ENCODE measurements around the gene TBX6. TPM values are rescaled to one million over a fixed set of nuclear protein-coding genes. Genes with fewer than 3 reads are reported as not detected.

TBX6 gene
- total and polyA plus RNA-seq, 12 donors = 0.28 to 1.7 (median 0.57) TPM

GRCh38 chr16:30087181-30087898 is 4.4 kb downstream of the TBX6 start:
- Histone ChIP-seq H3K27ac (peak overlapping the region in 2 of 10 donors; percentile 41 to 65), H3K4me3 (no peak overlapping the region), H3K36me3 (peaks cover 0 to 40% (median 15%) of the 10 kb centered on the region in 9 donors), H3K9me3 (no peaks in the 10 kb centered on the region), H3K4me1 (peaks cover 0 to 62% (median 13%) of the 10 kb centered on the region in 9 donors), H3K27me3 (no peaks in the 10 kb centered on the region)
- ATAC-seq (no peak), DNase-seq (no peak)
- WGBS, 2 donors = 86 to 90% methylated on average over 11 of the region's 11 CpGs
- TF ChIP-seq CTCF (IDR thresholded peaks at IDR 0.05) = no peak
- intact Hi-C loops (cut with DNase I) = no loop called here

- DNase-seq = no peak
- H3K36me3 ChIP-seq = peaks cover 0 to 49% (median 16%) of the 10 kb centered on the region in 9 donors
- H3K4me3 ChIP-seq = no peak overlapping the region
- WGBS, 2 donors = 78 to 80% methylated on average over 27 of the region's 27 CpGs
- TF ChIP-seq CTCF (IDR thresholded peaks at IDR 0.05) = no peak
- no peaks in the 10 kb centered on the region for H3K27me3 ChIP-seq
- H3K9me3 ChIP-seq = no peaks in the 10 kb centered on the region
- intact Hi-C loops (cut with DNase I) = no loop called here
- peak overlapping the region in 2 of 10 donors; percentile 41 to 65 for H3K27ac ChIP-seq
- peaks cover 0 to 54% (median 9%) of the 10 kb centered on the region in 9 donors for H3K4me1 ChIP-seq
- no peak for ATAC-seq
Measured at GRCh38 chr16:30086291-30087140, 5.2 kb downstream of the TBX6 start.

GRCh38 chr16:30085820-30086219 is 5.9 kb downstream of the TBX6 start:
- H3K27ac ChIP-seq = peak overlapping the region in 8 of 10 donors; percentile 12 to 47 (median 20)

More at GRCh38 chr16:30085820-30086219, 5.9 kb downstream of the TBX6 start:
- Histone ChIP-seq H3K4me1 (peaks cover 0 to 47% (median 2%) of the 10 kb centered on the region in 9 donors), H3K9me3 (no peaks in the 10 kb centered on the region), H3K36me3 (peaks cover 0 to 56% (median 23%) of the 10 kb centered on the region in 9 donors), H3K27me3 (no peaks in the 10 kb centered on the region), H3K4me3 (no peak overlapping the region)
- WGBS, 2 donors = 78 to 80% methylated on average over 6 of the region's 6 CpGs
- TF ChIP-seq CTCF (IDR thresholded peaks at IDR 0.05) = no peak
- DNase-seq = no peak
- intact Hi-C loops (cut with DNase I) = no loop called here
- ATAC-seq = no peak

All from heart right ventricle (tissue), 16 donors.